ENCODE data around the gene TOM1.
"Not testable (repeated sequence)": the region's sequence is repeated elsewhere in the genome, so short reads cannot be mapped to it uniquely, and the experiment has no call there.

Gene TOM1

DNA sequence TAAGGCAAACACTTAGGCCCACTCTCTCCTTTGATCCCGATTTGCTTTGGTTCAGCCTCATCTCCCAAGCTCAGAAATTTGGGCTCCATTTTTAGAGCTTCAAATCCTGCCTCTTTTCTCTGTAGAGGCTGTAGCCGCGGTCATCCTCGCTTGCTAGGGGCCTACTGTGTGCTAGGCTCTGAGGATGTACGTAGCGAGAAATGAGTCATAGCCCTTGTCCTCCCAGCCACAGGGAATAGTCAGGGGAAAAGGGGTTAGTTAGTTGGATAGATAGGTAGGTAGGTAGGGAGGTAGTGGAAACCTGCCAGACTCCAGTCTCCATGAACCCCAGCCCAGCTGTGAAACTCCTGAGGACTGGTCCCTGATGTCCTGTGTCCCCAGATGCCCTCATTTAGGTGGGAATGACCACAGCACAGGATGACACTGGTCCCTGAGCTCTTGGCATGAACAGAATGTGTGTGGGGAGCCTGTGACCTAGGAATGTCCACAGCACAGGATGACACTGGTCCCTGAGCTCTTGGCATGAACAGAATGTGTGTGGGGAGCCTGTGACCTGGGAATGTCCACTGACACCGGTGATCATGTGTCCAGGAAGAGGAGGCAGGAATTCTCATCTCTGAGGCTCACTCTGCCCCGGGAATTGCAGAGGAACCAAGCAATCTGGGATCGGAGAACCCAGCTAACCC is 59.8 kb downstream of the TOM1 start:
- no peaks in the 10 kb centered on the region for H3K9me3 ChIP-seq (ENCODE audit: insufficient read depth, low read depth, low read length)
- H3K4me1 ChIP-seq (ENCODE audit: insufficient read depth, low read length, poor library complexity, severe bottlenecking), result no peaks in the 10 kb centered on the region
- H3K9me2 ChIP-seq (replicated peaks; ENCODE audit: low read depth, low read length), result no peaks in the 10 kb centered on the region

DNA sequence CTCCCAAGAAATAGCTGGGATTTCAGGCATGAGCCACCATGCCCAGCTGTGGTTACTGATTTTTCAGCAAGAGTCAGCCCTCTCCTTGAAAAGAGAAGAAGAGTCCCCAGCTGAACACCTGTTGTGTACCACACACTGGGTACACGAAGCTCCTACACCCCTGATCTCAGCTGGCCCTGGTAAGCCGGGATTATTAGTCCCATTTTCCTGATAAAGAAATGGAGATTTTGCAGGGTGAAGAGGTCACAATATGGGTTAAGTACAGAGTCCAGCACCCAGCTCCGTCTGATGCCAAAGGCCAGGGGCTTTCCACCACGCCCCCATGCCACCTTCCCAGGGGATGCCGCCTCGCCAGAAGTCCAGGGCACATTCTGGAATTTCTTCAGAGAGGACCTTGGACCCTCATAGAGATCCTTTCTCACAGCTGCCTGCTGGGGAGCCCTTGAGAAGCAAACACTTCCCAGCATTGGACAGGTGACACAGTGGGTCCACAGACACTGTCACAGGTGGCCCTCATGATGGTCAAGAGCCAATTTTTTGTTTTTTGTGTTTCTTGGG is 61.4 kb downstream of the TOM1 start:
- H2AFZ ChIP-seq (ENCODE audit: low read length), result no peak overlapping the region
- H4K20me1 ChIP-seq (ENCODE audit: insufficient read depth, low read length, poor library complexity, severe bottlenecking), result no peaks in the 10 kb centered on the region
- H3K4me2 ChIP-seq (ENCODE audit: low read depth, low read length, poor library complexity, severe bottlenecking), result no peak overlapping the region
- H3K9me2 ChIP-seq (replicated peaks; ENCODE audit: low read depth, low read length), result no peaks in the 10 kb centered on the region
- H3F3A ChIP-seq (ENCODE audit: low read depth), result no peaks in the 10 kb centered on the region
- H3K36me3 ChIP-seq (ENCODE audit: insufficient read depth, low read length), result no peaks in the 10 kb centered on the region
- no peaks in the 10 kb centered on the region for H3K27me3 ChIP-seq (ENCODE audit: insufficient read depth, low read length, poor library complexity, severe bottlenecking)
- no peak overlapping the region for H3K9ac ChIP-seq (ENCODE audit: low read depth, low read length, poor library complexity, severe bottlenecking)
- TF ChIP-seq, protein P1, sequence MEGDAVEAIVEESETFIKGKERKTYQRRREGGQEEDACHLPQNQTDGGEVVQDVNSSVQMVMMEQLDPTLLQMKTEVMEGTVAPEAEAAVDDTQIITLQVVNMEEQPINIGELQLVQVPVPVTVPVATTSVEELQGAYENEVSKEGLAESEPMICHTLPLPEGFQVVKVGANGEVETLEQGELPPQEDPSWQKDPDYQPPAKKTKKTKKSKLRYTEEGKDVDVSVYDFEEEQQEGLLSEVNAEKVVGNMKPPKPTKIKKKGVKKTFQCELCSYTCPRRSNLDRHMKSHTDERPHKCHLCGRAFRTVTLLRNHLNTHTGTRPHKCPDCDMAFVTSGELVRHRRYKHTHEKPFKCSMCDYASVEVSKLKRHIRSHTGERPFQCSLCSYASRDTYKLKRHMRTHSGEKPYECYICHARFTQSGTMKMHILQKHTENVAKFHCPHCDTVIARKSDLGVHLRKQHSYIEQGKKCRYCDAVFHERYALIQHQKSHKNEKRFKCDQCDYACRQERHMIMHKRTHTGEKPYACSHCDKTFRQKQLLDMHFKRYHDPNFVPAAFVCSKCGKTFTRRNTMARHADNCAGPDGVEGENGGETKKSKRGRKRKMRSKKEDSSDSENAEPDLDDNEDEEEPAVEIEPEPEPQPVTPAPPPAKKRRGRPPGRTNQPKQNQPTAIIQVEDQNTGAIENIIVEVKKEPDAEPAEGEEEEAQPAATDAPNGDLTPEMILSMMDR (conservative IDR thresholded peaks at IDR 0.05; ENCODE audit: low read length), result no peak
- no peak for TF ChIP-seq EZH2phosphoT487 (IDR thresholded peaks at IDR 0.05; ENCODE audit: borderline replicate concordance)
- H3K4me3 ChIP-seq (ENCODE audit: low read length, poor library complexity, severe bottlenecking), result no peak overlapping the region
- no peaks in the 10 kb centered on the region for H3K79me2 ChIP-seq (ENCODE audit: insufficient read depth, low read length)
- H3K9me3 ChIP-seq (ENCODE audit: insufficient read depth, low read depth, low read length), result no peaks in the 10 kb centered on the region
- H3K4me1 ChIP-seq (ENCODE audit: insufficient read depth, low read length, poor library complexity, severe bottlenecking), result no peaks in the 10 kb centered on the region

More for the DNA sequence above, 59.8 kb downstream of the TOM1 start:
- Histone ChIP-seq H3K79me2 (ENCODE audit: insufficient read depth, low read length) (no peaks in the 10 kb centered on the region), H3K9ac (ENCODE audit: low read depth, low read length, poor library complexity, severe bottlenecking) (no peak overlapping the region), H3K4me2 (ENCODE audit: low read depth, low read length, poor library complexity, severe bottlenecking) (no peak overlapping the region), H3K36me3 (ENCODE audit: insufficient read depth, low read length) (no peaks in the 10 kb centered on the region), H4K20me1 (ENCODE audit: insufficient read depth, low read length, poor library complexity, severe bottlenecking) (no peaks in the 10 kb centered on the region), H3K4me3 (ENCODE audit: low read length, poor library complexity, severe bottlenecking) (no peak overlapping the region), H3F3A (ENCODE audit: low read depth) (no peaks in the 10 kb centered on the region), H2AFZ (ENCODE audit: low read length) (no peak overlapping the region), H3K27me3 (ENCODE audit: insufficient read depth, low read length, poor library complexity, severe bottlenecking) (no peaks in the 10 kb centered on the region)
- TF ChIP-seq, protein P1 (conservative IDR thresholded peaks at IDR 0.05; ENCODE audit: low read length), result no peak
- no peak for TF ChIP-seq EZH2phosphoT487 (IDR thresholded peaks at IDR 0.05; ENCODE audit: borderline replicate concordance)

DNA sequence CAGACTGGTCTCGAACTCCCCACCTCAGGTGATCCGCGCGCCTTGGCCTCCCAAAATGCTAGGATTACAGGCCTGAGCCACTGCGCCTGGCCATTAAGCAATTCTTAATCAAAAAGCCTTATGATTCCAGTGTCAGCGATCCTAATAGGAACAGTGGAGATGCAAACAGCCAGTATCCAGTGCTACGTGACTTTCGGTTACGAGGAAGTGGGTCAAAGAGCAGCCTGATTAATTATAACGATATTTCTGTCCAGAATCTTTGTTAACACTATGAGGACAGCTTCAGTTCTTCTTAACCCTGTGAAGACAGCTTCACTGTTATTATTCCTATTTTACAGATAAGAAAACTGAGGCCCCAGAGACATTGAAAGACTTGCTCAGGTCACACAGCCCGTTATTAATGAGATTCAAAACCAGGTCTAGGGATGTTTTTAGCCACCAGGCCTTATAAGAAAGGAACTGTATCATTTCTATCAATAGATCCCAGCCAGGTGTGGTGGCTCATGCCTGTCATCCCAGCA is 63.9 kb downstream of the TOM1 start:
- Histone ChIP-seq H3K4me2 (ENCODE audit: low read depth, low read length, poor library complexity, severe bottlenecking) (no peak overlapping the region), H3K9ac (ENCODE audit: low read depth, low read length, poor library complexity, severe bottlenecking) (no peak overlapping the region), H3K4me1 (ENCODE audit: insufficient read depth, low read length, poor library complexity, severe bottlenecking) (no peaks in the 10 kb centered on the region), H3K9me2 (replicated peaks; ENCODE audit: low read depth, low read length) (no peaks in the 10 kb centered on the region), H3K36me3 (ENCODE audit: insufficient read depth, low read length) (no peaks in the 10 kb centered on the region), H3F3A (ENCODE audit: low read depth) (no peaks in the 10 kb centered on the region), H3K27me3 (ENCODE audit: insufficient read depth, low read length, poor library complexity, severe bottlenecking) (no peaks in the 10 kb centered on the region), H2AFZ (ENCODE audit: low read length) (no peak overlapping the region), H4K20me1 (ENCODE audit: insufficient read depth, low read length, poor library complexity, severe bottlenecking) (no peaks in the 10 kb centered on the region), H3K9me3 (ENCODE audit: insufficient read depth, low read depth, low read length) (no peaks in the 10 kb centered on the region), H3K4me3 (ENCODE audit: low read length, poor library complexity, severe bottlenecking) (no peak overlapping the region), H3K79me2 (ENCODE audit: insufficient read depth, low read length) (no peaks in the 10 kb centered on the region)
- TF ChIP-seq EZH2phosphoT487 (IDR thresholded peaks at IDR 0.05; ENCODE audit: borderline replicate concordance), result no peak
- TF ChIP-seq, protein P1 (conservative IDR thresholded peaks at IDR 0.05; ENCODE audit: low read length), result no peak

DNA sequence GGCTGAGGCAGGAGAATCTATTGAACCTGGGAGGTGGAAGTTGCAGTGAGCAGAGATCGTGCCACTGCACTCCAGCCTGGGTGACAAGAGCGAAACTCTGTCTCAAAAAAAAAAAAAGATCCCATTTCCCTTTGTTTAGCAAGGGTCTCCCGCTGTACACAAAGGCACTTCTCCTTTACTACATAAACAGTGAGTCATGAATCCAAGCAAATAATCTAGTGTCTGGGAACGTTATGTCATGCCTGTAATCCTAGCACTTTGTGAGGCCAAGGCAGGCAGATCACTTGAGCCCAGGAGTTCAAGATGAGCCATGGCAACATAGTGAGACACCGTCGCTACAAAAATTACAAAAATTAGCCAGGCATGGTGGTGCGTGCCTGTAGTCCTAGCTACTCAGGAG is 64.5 kb downstream of the TOM1 start:
- not testable (repeated sequence) for H4K20me1 ChIP-seq (ENCODE audit: insufficient read depth, low read length, poor library complexity, severe bottlenecking); H3K36me3 ChIP-seq (ENCODE audit: insufficient read depth, low read length); H3F3A ChIP-seq (ENCODE audit: low read depth); H2AFZ ChIP-seq (ENCODE audit: low read length); H3K9ac ChIP-seq (ENCODE audit: low read depth, low read length, poor library complexity, severe bottlenecking); H3K4me2 ChIP-seq (ENCODE audit: low read depth, low read length, poor library complexity, severe bottlenecking); H3K4me3 ChIP-seq (ENCODE audit: low read length, poor library complexity, severe bottlenecking); H3K27me3 ChIP-seq (ENCODE audit: insufficient read depth, low read length, poor library complexity, severe bottlenecking); H3K9me3 ChIP-seq (ENCODE audit: insufficient read depth, low read depth, low read length); H3K9me2 ChIP-seq (replicated peaks; ENCODE audit: low read depth, low read length); H3K79me2 ChIP-seq (ENCODE audit: insufficient read depth, low read length); H3K4me1 ChIP-seq (ENCODE audit: insufficient read depth, low read length, poor library complexity, severe bottlenecking)
